ENCODE measurements around the gene SETD1B. TPM values are rescaled to one million over a fixed set of nuclear protein-coding genes. Genes with fewer than 3 reads are reported as not detected.
A peak's percentile ranks its signal among the peaks of the same experiment; 100 is the strongest.
"Not testable (repeated sequence)": the region's sequence is repeated elsewhere in the genome, so short reads cannot be mapped to it uniquely, and the experiment has no call there.

Gene SETD1B
- total RNA-seq, 2 experiments from 2014 or later = 26.5 to 26.9 TPM

- ChIA-PET CTCF (interaction anchor here (0.7 to 19.6 kb wide), 7 partner anchors 8 to 287 kb away, joined by 3 to 683 read pairs (median 8); partner anchors contain the start of genes PSMD9, RHOF and SETD1B), POLR2A (interaction anchor here (0.6 to 32.8 kb wide), 9 partner anchors 9 to 235 kb away, joined by 3 to 1170 read pairs (median 4); partner anchors contain the start of genes PSMD9, RHOF, SETD1B and TMEM120B)
- Mint-ChIP-seq H3K27ac (peak overlapping the region; percentile 91), H3K4me3 (peak overlapping the region; percentile 49), H3K4me1 (peaks cover 62% of the 10 kb centered on the region), H3K27me3 (no peaks in the 10 kb centered on the region), H3K36me3 (ENCODE audit: low read depth) (peaks cover 68% of the 10 kb centered on the region), H3K9me3 (no peaks in the 10 kb centered on the region)
- peak; percentile 55 for DNase-seq
Observed at GRCh38 chr12:121781998-121782979, 21.5 kb upstream of the SETD1B start.

- ChIA-PET CTCF (interaction anchor here (0.6 to 19.6 kb wide), 4 partner anchors 7 to 72 kb away, joined by 3 to 683 read pairs (median 192); partner anchors contain the start of genes RHOF, SETD1B and TMEM120B), POLR2A (interaction anchor here (1.9 to 32.8 kb wide), 2 partner anchors 17 to 72 kb away, joined by 4 to 1170 read pairs; partner anchors contain the start of genes RHOF, SETD1B and TMEM120B)
- no peak for DNase-seq
Observed at GRCh38 chr12:121783766-121784165, 20.0 kb upstream of the SETD1B start.

GRCh38 chr12:121784460-121784859 lies 19.3 kb upstream of the SETD1B start:
- CTCF ChIA-PET = interaction anchor here (1.5 to 19.6 kb wide), 4 partner anchors 5 to 72 kb away, joined by 4 to 683 read pairs (median 380); partner anchors contain the start of genes RHOF, SETD1B and TMEM120B
- POLR2A ChIA-PET = interaction anchor here (1.0 to 32.8 kb wide), 3 partner anchors 8 to 73 kb away, joined by 3 to 1170 read pairs (median 3); partner anchors contain the start of genes RHOF and SETD1B
- no peaks in the 10 kb centered on the region for H3K9me3 Mint-ChIP-seq
- H3K27ac Mint-ChIP-seq = peak overlapping the region; percentile 88
- peak overlapping the region; percentile 69 for H3K4me3 Mint-ChIP-seq
- no peaks in the 10 kb centered on the region for H3K27me3 Mint-ChIP-seq
- peaks cover 79% of the 10 kb centered on the region for H3K4me1 Mint-ChIP-seq
- DNase-seq = no peak
- H3K36me3 Mint-ChIP-seq (ENCODE audit: low read depth) = peaks cover 63% of the 10 kb centered on the region

More at GRCh38 chr12:121783766-121784165, 20.0 kb upstream of the SETD1B start:
- Mint-ChIP-seq H3K36me3 (ENCODE audit: low read depth) (peaks cover 70% of the 10 kb centered on the region), H3K4me1 (peaks cover 75% of the 10 kb centered on the region), H3K9me3 (no peaks in the 10 kb centered on the region), H3K4me3 (peak overlapping the region; percentile 25), H3K27ac (peak overlapping the region; percentile 88), H3K27me3 (no peaks in the 10 kb centered on the region)

GRCh38 chr12:121786440-121786825 lies 17.4 kb upstream of the SETD1B start:
- H3K27ac Mint-ChIP-seq = peak overlapping the region; percentile 99
- peaks cover 69% of the 10 kb centered on the region for H3K36me3 Mint-ChIP-seq (ENCODE audit: low read depth)
- ChIA-PET CTCF (interaction anchor here (1.3 to 19.6 kb wide), 4 partner anchors 4 to 102 kb away, joined by 3 to 683 read pairs (median 380); partner anchors contain the start of genes PSMD9, RHOF and SETD1B), POLR2A (interaction anchor here (0.8 to 32.8 kb wide), 3 partner anchors 10 to 160 kb away, joined by 4 to 1170 read pairs (median 5); partner anchors contain the start of genes ORAI1, RHOF and SETD1B)
- peak overlapping the region; percentile 92 for H3K4me3 Mint-ChIP-seq
- no peaks in the 10 kb centered on the region for H3K27me3 Mint-ChIP-seq
- peaks cover 92% of the 10 kb centered on the region for H3K4me1 Mint-ChIP-seq
- DNase-seq = peak; percentile 58
- no peaks in the 10 kb centered on the region for H3K9me3 Mint-ChIP-seq

GRCh38 chr12:121787063-121788025 lies 16.5 kb upstream of the SETD1B start:
- Mint-ChIP-seq H3K4me3 (peak overlapping the region; percentile 92), H3K36me3 (ENCODE audit: low read depth) (peaks cover 69% of the 10 kb centered on the region), H3K4me1 (peaks cover 86% of the 10 kb centered on the region), H3K27ac (peak overlapping the region; percentile 99), H3K27me3 (no peaks in the 10 kb centered on the region), H3K9me3 (no peaks in the 10 kb centered on the region)
- DNase-seq = peak; percentile 66
- ChIA-PET CTCF (interaction anchor here (0.6 to 19.6 kb wide), 8 partner anchors 3 to 1668 kb away, joined by 3 to 683 read pairs (median 4); partner anchors contain the start of genes PSMD9, RHOF and SETD1B), POLR2A (interaction anchor here (0.6 to 32.8 kb wide), 11 partner anchors 0 to 749 kb away, joined by 3 to 1170 read pairs (median 4); partner anchors contain the start of genes ORAI1, PSMD9, RHOF and RNF34)

GRCh38 chr12:121788176-121788818 lies 15.5 kb upstream of the SETD1B start:
- Mint-ChIP-seq H3K27ac (peak overlapping the region; percentile 99), H3K4me1 (peaks cover 77% of the 10 kb centered on the region), H3K9me3 (no peaks in the 10 kb centered on the region), H3K36me3 (ENCODE audit: low read depth) (peaks cover 67% of the 10 kb centered on the region), H3K27me3 (no peaks in the 10 kb centered on the region), H3K4me3 (peak overlapping the region; percentile 92)
- ChIA-PET POLR2A (interaction anchor here (0.6 to 32.8 kb wide), 9 partner anchors 1 to 389 kb away, joined by 3 to 1170 read pairs (median 4); partner anchors contain the start of genes PSMD9, RHOF, RNF34 and SETD1B), CTCF (interaction anchor here (0.7 to 19.6 kb wide), 4 partner anchors 9 to 300 kb away, joined by 3 to 683 read pairs (median 192); partner anchors contain the start of gene SETD1B)
- DNase-seq = no peak

GRCh38 chr12:121789233-121789781 lies 14.5 kb upstream of the SETD1B start:
- H3K27ac Mint-ChIP-seq = peak overlapping the region; percentile 99
- peaks cover 70% of the 10 kb centered on the region for H3K4me1 Mint-ChIP-seq
- H3K27me3 Mint-ChIP-seq = no peaks in the 10 kb centered on the region
- CTCF ChIA-PET = interaction anchor here (0.5 to 19.6 kb wide), 10 partner anchors 9 to 129 kb away, joined by 3 to 683 read pairs (median 4); partner anchors contain the start of genes CFAP251, PSMD9, SETD1B and TMEM120B
- H3K36me3 Mint-ChIP-seq (ENCODE audit: low read depth) = peaks cover 62% of the 10 kb centered on the region
- no peaks in the 10 kb centered on the region for H3K9me3 Mint-ChIP-seq
- H3K4me3 Mint-ChIP-seq = peak overlapping the region; percentile 92
- POLR2A ChIA-PET = interaction anchor here (0.6 to 32.8 kb wide), 12 partner anchors 2 to 1588 kb away, joined by 3 to 1170 read pairs (median 3); partner anchors contain the start of genes KDM2B, ORAI1, PSMD9 and RHOF
- peak; percentile 59 for DNase-seq

GRCh38 chr12:121789800-121790728 lies 13.7 kb upstream of the SETD1B start:
- Mint-ChIP-seq H3K4me3 (peak overlapping the region; percentile 92), H3K27ac (peak overlapping the region; percentile 99), H3K27me3 (no peaks in the 10 kb centered on the region), H3K4me1 (peaks cover 70% of the 10 kb centered on the region), H3K36me3 (ENCODE audit: low read depth) (peaks cover 56% of the 10 kb centered on the region), H3K9me3 (no peaks in the 10 kb centered on the region)
- DNase-seq = peak; percentile 96
- POLR2A ChIA-PET = interaction anchor here (0.6 to 32.8 kb wide), 14 partner anchors 3 to 1589 kb away, joined by 3 to 1170 read pairs (median 4); partner anchors contain the start of genes KDM2B, ORAI1, PSMD9 and RHOF
- CTCF ChIA-PET = interaction anchor here (0.5 to 19.6 kb wide), 10 partner anchors 8 to 129 kb away, joined by 3 to 683 read pairs (median 4); partner anchors contain the start of genes CFAP251, PSMD9, SETD1B and TMEM120B

- ChIA-PET CTCF (interaction anchor here (1.4 to 19.6 kb wide), 3 partner anchors 12 to 98 kb away, joined by 5 to 683 read pairs (median 380); partner anchors contain the start of genes PSMD9 and SETD1B), POLR2A (interaction anchor here (1.2 to 32.8 kb wide), 7 partner anchors 3 to 210 kb away, joined by 3 to 1170 read pairs (median 6); partner anchors contain the start of genes KDM2B, PSMD9, RHOF and SETD1B)
- DNase-seq, H3K27me3 Mint-ChIP-seq, H3K9me3 Mint-ChIP-seq: not testable (repeated sequence)
- peak overlapping the region; percentile 92 for H3K4me3 Mint-ChIP-seq
- peak overlapping the region; percentile 99 for H3K27ac Mint-ChIP-seq
- peaks cover 70% of the 10 kb centered on the region for H3K4me1 Mint-ChIP-seq
- H3K36me3 Mint-ChIP-seq (ENCODE audit: low read depth) = peaks cover 56% of the 10 kb centered on the region
Observed at GRCh38 chr12:121790785-121791184, 13.0 kb upstream of the SETD1B start.
